ENCODE measurements around the gene CLDN22.

GRCh38 chr4:183356931-183357675 lies 37.0 kb upstream of the CLDN22 start:
- TF ChIP-seq POLR2A (IDR thresholded peaks at IDR 0.05; ENCODE audit: low read depth, low read length) (no peak), PAX5 (IDR thresholded peaks at IDR 0.05; ENCODE audit: insufficient read depth, low read length, severe bottlenecking) (no peak), POLR2AphosphoS5 (IDR thresholded peaks at IDR 0.05; ENCODE audit: low read depth, low read length) (no peak)
